ENCODE results near the gene GMPS. TPM values are rescaled to one million over a fixed set of nuclear protein-coding genes. Genes with fewer than 3 reads are reported as not detected.
A peak's percentile ranks its signal among the peaks of the same experiment; 100 is the strongest.

The GMPS gene
- total and polyA plus RNA-seq, 2 of the 4 experiments (the other 2 are of a cell fraction) = 33.9 to 52.5 TPM

GRCh38 chr3:155912579-155913190 is 42.2 kb downstream of the GMPS start:
- H3K9ac ChIP-seq (ENCODE audit: low read depth, low read length) = no peak overlapping the region
- H2BK15ac ChIP-seq (ENCODE audit: low read depth, low read length) = no peak overlapping the region
- H2AK9ac ChIP-seq (replicated peaks; ENCODE audit: low read depth, low read length, poor library complexity) = no peak overlapping the region
- no peak overlapping the region for H4K91ac ChIP-seq (ENCODE audit: insufficient read depth, low read depth, low read length)
- no peaks in the 10 kb centered on the region for H3K27me3 ChIP-seq (ENCODE audit: control insufficient read depth, insufficient read depth, low read length)
- H4K20me1 ChIP-seq (ENCODE audit: insufficient read depth, low read length) = no peaks in the 10 kb centered on the region
- in situ Hi-C loops (cut with MboI; ENCODE audit: low sequenced_read_pairs) = no loop called here
- POLR2A ChIA-PET (ENCODE audit: unreplicated experiment) = no interaction called here
- no peak overlapping the region for H3K23ac ChIP-seq (ENCODE audit: low read depth, low read length)
- no peak overlapping the region for H3K4me3 ChIP-seq (ENCODE audit: insufficient read depth, low read depth, low read length)
- peaks cover 8% of the 10 kb centered on the region; the same call in 1 of the 2 replicates for H3K9me1 ChIP-seq (ENCODE audit: insufficient read depth, low read length)
- no peak overlapping the region for H4K5ac ChIP-seq (ENCODE audit: low read depth, low read length)
- no peak overlapping the region for H2BK20ac ChIP-seq (ENCODE audit: low read depth, low read length)
- H2BK5ac ChIP-seq (ENCODE audit: low read depth, low read length, poor library complexity, severe bottlenecking) = no peak overlapping the region
- H3K79me1 ChIP-seq (ENCODE audit: low read depth in 1 of 2, low read length in 2 of 2) = peaks cover 3 to 17% of the 10 kb centered on the region in 2 experiments; a peak in 3 of 4 replicates
- no peak overlapping the region for H2AFZ ChIP-seq (replicated peaks; ENCODE audit: low read length, poor library complexity)
- WGBS, 2 experiments (ENCODE audit: extremely low coverage in 2 of 2, insufficient read length in 1 of 2) = no CpG with 5 or more reads among the region's 1 CpG
- no peaks in the 10 kb centered on the region for H3K9me3 ChIP-seq (ENCODE audit: control insufficient read depth, insufficient read depth, low read length)
- no peak overlapping the region for H3K4me2 ChIP-seq (ENCODE audit: low read depth, low read length)
- TF ChIP-seq RCOR1 (IDR thresholded peaks at IDR 0.05; ENCODE audit: insufficient replicate concordance, low read length) = no peak
- no peak for TF ChIP-seq BHLHE40 (IDR thresholded peaks at IDR 0.05; ENCODE audit: low read depth, low read length)
- no peak for TF ChIP-seq SMC3 (IDR thresholded peaks at IDR 0.05; ENCODE audit: low read depth, low read length)
- CTCF ChIA-PET = interaction anchor here (0.6 kb wide), 1 partner anchor 39 kb away, joined by 3 read pairs; no protein-coding TSS in a partner anchor
- ATAC-seq (ENCODE audit: low read depth) (peak; percentile 89), DNase-seq (peak; percentile 39)
- no peak overlapping the region for H3K18ac ChIP-seq (ENCODE audit: low read depth, low read length)
- no peak overlapping the region for H2AK5ac ChIP-seq (ENCODE audit: low read depth, low read length)
- H3K56ac ChIP-seq (ENCODE audit: extremely low read depth, insufficient read depth, low read length) = no peak overlapping the region
- peaks cover 34% of the 10 kb centered on the region for H3K36me3 ChIP-seq (ENCODE audit: control insufficient read depth, insufficient read depth, low read length)
- no peak overlapping the region for H3K14ac ChIP-seq (replicated peaks; ENCODE audit: low read depth, low read length)
- H2BK120ac ChIP-seq (ENCODE audit: low read depth, low read length) = no peak overlapping the region
- no peak overlapping the region for H4K8ac ChIP-seq (ENCODE audit: low read depth in 2 of 2, low read length in 2 of 2)
- H3K4me1 ChIP-seq (ENCODE audit: control insufficient read depth, insufficient read depth, low read length) = no peaks in the 10 kb centered on the region
- BruUV-seq (replicated peaks) = no TSS peak
- dilution Hi-C loops (cut with HindIII; ENCODE audit: low sequenced_read_pairs, unreplicated experiment) = no loop called here
- peak overlapping the region; percentile 44; the same call in 1 of the 2 replicates for H3K27ac ChIP-seq (ENCODE audit: insufficient read depth, low read length)
- intact Hi-C loops (cut with micrococcal nuclease) = no loop called here
- H3K4ac ChIP-seq (ENCODE audit: low read depth, low read length) = no peak overlapping the region
